ENCODE results near the gene OPCML.

GRCh38 chr11:133064961-133065360, 467.3 kb downstream of the OPCML start:
- TF ChIP-seq EZH2 (IDR thresholded peaks at IDR 0.05; ENCODE audit: low read length, missing control alignments) = no peak
- TF ChIP-seq, protein P1, sequence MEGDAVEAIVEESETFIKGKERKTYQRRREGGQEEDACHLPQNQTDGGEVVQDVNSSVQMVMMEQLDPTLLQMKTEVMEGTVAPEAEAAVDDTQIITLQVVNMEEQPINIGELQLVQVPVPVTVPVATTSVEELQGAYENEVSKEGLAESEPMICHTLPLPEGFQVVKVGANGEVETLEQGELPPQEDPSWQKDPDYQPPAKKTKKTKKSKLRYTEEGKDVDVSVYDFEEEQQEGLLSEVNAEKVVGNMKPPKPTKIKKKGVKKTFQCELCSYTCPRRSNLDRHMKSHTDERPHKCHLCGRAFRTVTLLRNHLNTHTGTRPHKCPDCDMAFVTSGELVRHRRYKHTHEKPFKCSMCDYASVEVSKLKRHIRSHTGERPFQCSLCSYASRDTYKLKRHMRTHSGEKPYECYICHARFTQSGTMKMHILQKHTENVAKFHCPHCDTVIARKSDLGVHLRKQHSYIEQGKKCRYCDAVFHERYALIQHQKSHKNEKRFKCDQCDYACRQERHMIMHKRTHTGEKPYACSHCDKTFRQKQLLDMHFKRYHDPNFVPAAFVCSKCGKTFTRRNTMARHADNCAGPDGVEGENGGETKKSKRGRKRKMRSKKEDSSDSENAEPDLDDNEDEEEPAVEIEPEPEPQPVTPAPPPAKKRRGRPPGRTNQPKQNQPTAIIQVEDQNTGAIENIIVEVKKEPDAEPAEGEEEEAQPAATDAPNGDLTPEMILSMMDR (conservative IDR thresholded peaks at IDR 0.05 in 1 of 2, IDR thresholded peaks at IDR 0.05 in 1 of 2; ENCODE audit: low read depth in 1 of 2, low read length in 2 of 2) = no peak
